ENCODE results near the gene FIGLA. TPM values are rescaled to one million over a fixed set of nuclear protein-coding genes. Genes with fewer than 3 reads are reported as not detected.

FIGLA gene
- total RNA-seq, 1 experiment from 2014 or later, result not detected

DNA sequence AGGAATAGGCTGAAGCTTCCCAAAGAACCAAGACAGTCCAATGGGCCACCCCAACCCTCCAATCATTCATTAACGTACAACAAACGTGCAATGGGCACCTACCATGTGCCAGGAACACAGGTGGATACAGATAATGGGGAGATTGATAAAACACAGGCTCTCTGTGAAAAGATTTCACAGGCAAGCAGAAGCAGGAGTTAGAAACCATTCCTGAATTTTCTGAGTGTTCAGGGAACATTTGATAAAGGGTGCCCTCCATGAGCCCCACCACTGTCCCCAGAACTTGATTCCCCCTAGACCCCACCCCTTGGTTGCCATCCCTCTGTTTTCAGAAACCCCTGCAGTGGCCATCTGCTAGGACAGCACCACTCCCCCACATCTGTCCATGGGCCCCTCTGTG, 43.7 kb upstream of the FIGLA start:
- intact Hi-C loops (cut with micrococcal nuclease), result no loop called here
- ChIA-PET CTCF (no interaction called here), RAD21 (ENCODE audit: low non-redundant PET in 1 of 2, low total read pairs in 2 of 2, uncharacterized antibody in 2 of 2, unreplicated experiment in 2 of 2) (no interaction called here), POLR2A (no interaction called here)
- no peaks in the 10 kb centered on the region for H3K9me2 ChIP-seq (ENCODE audit: insufficient read depth)
- H3K9me3 ChIP-seq (ENCODE audit: control insufficient read depth in 1 of 2, insufficient read depth in 1 of 2, low read depth in 1 of 2, low read length in 2 of 2), result no peaks in the 10 kb centered on the region
- no peak overlapping the region for H3K27ac ChIP-seq (ENCODE audit: low read depth, low read length)
- no peaks in the 10 kb centered on the region for H3K27me3 ChIP-seq (ENCODE audit: insufficient read depth, low read length)
- no peak overlapping the region for H3K4me3 ChIP-seq (replicated peaks in 1 of 2; ENCODE audit: low read depth in 1 of 2, low read length in 2 of 2)
- no peak for DNase-seq (ENCODE audit: low read depth, low spot score)
- H3K4me1 ChIP-seq (ENCODE audit: control insufficient read depth in 1 of 2, insufficient read depth in 2 of 2, low read length in 2 of 2), result no peaks in the 10 kb centered on the region
- H3K9ac ChIP-seq (ENCODE audit: low read length), result no peak overlapping the region
- no peak overlapping the region for H2AFZ ChIP-seq (ENCODE audit: low read depth, low read length, poor library complexity, severe bottlenecking)
- no TSS peak for BruUV-seq (replicated peaks)
- H4K20me1 ChIP-seq (ENCODE audit: insufficient read depth), result no peaks in the 10 kb centered on the region
- H3K36me3 ChIP-seq (ENCODE audit: control insufficient read depth in 1 of 2, insufficient read depth in 2 of 2, low read length in 2 of 2), result no peaks in the 10 kb centered on the region
- TF ChIP-seq EZH2 (IDR thresholded peaks at IDR 0.05) (no peak), ZFX (IDR thresholded peaks at IDR 0.05) (no peak), EZH2phosphoT487 (IDR thresholded peaks at IDR 0.05; ENCODE audit: borderline replicate concordance) (no peak), CEBPB (IDR thresholded peaks at IDR 0.05; ENCODE audit: low read depth) (no peak), CBX3 (IDR thresholded peaks at IDR 0.05; ENCODE audit: low read depth) (no peak), SP1 (IDR thresholded peaks at IDR 0.05; ENCODE audit: low read depth) (no peak), FOSL1 (IDR thresholded peaks at IDR 0.05; ENCODE audit: low read depth) (no peak), POLR2A (IDR thresholded peaks at IDR 0.05; ENCODE audit: borderline replicate concordance, extremely low read depth, insufficient read depth, insufficient read length) (no peak), SIN3A (IDR thresholded peaks at IDR 0.05; ENCODE audit: low read depth) (no peak), SRF (IDR thresholded peaks at IDR 0.05; ENCODE audit: low read depth) (no peak)
- TF ChIP-seq, protein P1, sequence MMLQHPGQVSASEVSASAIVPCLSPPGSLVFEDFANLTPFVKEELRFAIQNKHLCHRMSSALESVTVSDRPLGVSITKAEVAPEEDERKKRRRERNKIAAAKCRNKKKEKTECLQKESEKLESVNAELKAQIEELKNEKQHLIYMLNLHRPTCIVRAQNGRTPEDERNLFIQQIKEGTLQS (IDR thresholded peaks at IDR 0.05), result no peak
- TF ChIP-seq, protein P2, sequence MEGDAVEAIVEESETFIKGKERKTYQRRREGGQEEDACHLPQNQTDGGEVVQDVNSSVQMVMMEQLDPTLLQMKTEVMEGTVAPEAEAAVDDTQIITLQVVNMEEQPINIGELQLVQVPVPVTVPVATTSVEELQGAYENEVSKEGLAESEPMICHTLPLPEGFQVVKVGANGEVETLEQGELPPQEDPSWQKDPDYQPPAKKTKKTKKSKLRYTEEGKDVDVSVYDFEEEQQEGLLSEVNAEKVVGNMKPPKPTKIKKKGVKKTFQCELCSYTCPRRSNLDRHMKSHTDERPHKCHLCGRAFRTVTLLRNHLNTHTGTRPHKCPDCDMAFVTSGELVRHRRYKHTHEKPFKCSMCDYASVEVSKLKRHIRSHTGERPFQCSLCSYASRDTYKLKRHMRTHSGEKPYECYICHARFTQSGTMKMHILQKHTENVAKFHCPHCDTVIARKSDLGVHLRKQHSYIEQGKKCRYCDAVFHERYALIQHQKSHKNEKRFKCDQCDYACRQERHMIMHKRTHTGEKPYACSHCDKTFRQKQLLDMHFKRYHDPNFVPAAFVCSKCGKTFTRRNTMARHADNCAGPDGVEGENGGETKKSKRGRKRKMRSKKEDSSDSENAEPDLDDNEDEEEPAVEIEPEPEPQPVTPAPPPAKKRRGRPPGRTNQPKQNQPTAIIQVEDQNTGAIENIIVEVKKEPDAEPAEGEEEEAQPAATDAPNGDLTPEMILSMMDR (IDR thresholded peaks at IDR 0.05 in 2 of 3, conservative IDR thresholded peaks at IDR 0.05 in 1 of 3; ENCODE audit: borderline replicate concordance in 1 of 3, insufficient read depth in 1 of 3, low read depth in 2 of 3, low read length in 2 of 3), result no peak
- TF ChIP-seq, protein P3, sequence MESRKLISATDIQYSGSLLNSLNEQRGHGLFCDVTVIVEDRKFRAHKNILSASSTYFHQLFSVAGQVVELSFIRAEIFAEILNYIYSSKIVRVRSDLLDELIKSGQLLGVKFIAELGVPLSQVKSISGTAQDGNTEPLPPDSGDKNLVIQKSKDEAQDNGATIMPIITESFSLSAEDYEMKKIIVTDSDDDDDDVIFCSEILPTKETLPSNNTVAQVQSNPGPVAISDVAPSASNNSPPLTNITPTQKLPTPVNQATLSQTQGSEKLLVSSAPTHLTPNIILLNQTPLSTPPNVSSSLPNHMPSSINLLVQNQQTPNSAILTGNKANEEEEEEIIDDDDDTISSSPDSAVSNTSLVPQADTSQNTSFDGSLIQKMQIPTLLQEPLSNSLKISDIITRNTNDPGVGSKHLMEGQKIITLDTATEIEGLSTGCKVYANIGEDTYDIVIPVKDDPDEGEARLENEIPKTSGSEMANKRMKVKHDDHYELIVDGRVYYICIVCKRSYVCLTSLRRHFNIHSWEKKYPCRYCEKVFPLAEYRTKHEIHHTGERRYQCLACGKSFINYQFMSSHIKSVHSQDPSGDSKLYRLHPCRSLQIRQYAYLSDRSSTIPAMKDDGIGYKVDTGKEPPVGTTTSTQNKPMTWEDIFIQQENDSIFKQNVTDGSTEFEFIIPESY (IDR thresholded peaks at IDR 0.05; ENCODE audit: extremely low read depth, insufficient replicate concordance, low read length), result no peak
- TF ChIP-seq, protein P4, sequence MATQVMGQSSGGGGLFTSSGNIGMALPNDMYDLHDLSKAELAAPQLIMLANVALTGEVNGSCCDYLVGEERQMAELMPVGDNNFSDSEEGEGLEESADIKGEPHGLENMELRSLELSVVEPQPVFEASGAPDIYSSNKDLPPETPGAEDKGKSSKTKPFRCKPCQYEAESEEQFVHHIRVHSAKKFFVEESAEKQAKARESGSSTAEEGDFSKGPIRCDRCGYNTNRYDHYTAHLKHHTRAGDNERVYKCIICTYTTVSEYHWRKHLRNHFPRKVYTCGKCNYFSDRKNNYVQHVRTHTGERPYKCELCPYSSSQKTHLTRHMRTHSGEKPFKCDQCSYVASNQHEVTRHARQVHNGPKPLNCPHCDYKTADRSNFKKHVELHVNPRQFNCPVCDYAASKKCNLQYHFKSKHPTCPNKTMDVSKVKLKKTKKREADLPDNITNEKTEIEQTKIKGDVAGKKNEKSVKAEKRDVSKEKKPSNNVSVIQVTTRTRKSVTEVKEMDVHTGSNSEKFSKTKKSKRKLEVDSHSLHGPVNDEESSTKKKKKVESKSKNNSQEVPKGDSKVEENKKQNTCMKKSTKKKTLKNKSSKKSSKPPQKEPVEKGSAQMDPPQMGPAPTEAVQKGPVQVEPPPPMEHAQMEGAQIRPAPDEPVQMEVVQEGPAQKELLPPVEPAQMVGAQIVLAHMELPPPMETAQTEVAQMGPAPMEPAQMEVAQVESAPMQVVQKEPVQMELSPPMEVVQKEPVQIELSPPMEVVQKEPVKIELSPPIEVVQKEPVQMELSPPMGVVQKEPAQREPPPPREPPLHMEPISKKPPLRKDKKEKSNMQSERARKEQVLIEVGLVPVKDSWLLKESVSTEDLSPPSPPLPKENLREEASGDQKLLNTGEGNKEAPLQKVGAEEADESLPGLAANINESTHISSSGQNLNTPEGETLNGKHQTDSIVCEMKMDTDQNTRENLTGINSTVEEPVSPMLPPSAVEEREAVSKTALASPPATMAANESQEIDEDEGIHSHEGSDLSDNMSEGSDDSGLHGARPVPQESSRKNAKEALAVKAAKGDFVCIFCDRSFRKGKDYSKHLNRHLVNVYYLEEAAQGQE (IDR thresholded peaks at IDR 0.05; ENCODE audit: low read depth), result no peak
- H3K4me2 ChIP-seq (ENCODE audit: low read length), result no peak overlapping the region
- no peak for ATAC-seq
- no peaks in the 10 kb centered on the region for H3K79me2 ChIP-seq (ENCODE audit: insufficient read depth, low read length)
